ENCODE measurements around the gene ZNF536. TPM values are rescaled to one million over a fixed set of nuclear protein-coding genes. Genes with fewer than 3 reads are reported as not detected.

Gene ZNF536
- total and polyA plus RNA-seq, 12 donors, result 0.22 to 10.7 (median 3.7) TPM

- no peak overlapping the region for H3K27ac ChIP-seq
- no peak for DNase-seq
- no peaks in the 10 kb centered on the region for H3K9me3 ChIP-seq
- intact Hi-C loops (cut with DNase I), result no loop called here
- H3K36me3 ChIP-seq, result no peaks in the 10 kb centered on the region
- 65 to 67% methylated on average over 7 of the region's 7 CpGs for WGBS, 2 donors
- H3K27me3 ChIP-seq, result peaks cover 0 to 53% (median 25%) of the 10 kb centered on the region in 7 donors
- ATAC-seq, result no peak
- no peaks in the 10 kb centered on the region for H3K4me1 ChIP-seq
- no peak overlapping the region for H3K4me3 ChIP-seq
- no peak for TF ChIP-seq CTCF (IDR thresholded peaks at IDR 0.05)
These were observed 5.2 kb upstream of the ZNF536 start for GRCh38 chr19:30367006-30367405.

- WGBS, 2 donors, result 92 to 93% methylated on average over 9 of the region's 9 CpGs
- ATAC-seq, result no peak
- TF ChIP-seq CTCF (IDR thresholded peaks at IDR 0.05), result no peak
- Histone ChIP-seq H3K4me1 (no peaks in the 10 kb centered on the region), H3K27ac (no peak overlapping the region), H3K4me3 (no peak overlapping the region), H3K27me3 (peaks cover 0 to 55% (median 29%) of the 10 kb centered on the region in 7 donors), H3K36me3 (no peaks in the 10 kb centered on the region), H3K9me3 (no peaks in the 10 kb centered on the region)
- intact Hi-C loops (cut with DNase I), result no loop called here
- no peak for DNase-seq
These were observed 4.8 kb upstream of the ZNF536 start for GRCh38 chr19:30367421-30367820.

- no peak for TF ChIP-seq CTCF (IDR thresholded peaks at IDR 0.05)
- Histone ChIP-seq H3K27me3 (peaks cover 0 to 69% (median 47%) of the 10 kb centered on the region in 7 donors), H3K36me3 (no peaks in the 10 kb centered on the region), H3K9me3 (no peaks in the 10 kb centered on the region), H3K4me1 (no peaks in the 10 kb centered on the region), H3K27ac (no peak overlapping the region), H3K4me3 (no peak overlapping the region)
- DNase-seq, result no peak
- intact Hi-C loops (cut with DNase I), result no loop called here
- WGBS, 2 donors, result 77 to 81% methylated on average over 6 of the region's 6 CpGs
- no peak for ATAC-seq
These were observed 2.4 kb upstream of the ZNF536 start for GRCh38 chr19:30369833-30370232.

GRCh38 chr19:30371161-30371836 is 885 bp upstream of the ZNF536 start:
- no peak for ATAC-seq
- peaks cover 0 to 71% (median 61%) of the 10 kb centered on the region in 7 donors for H3K27me3 ChIP-seq
- no peak for TF ChIP-seq CTCF (IDR thresholded peaks at IDR 0.05)
- 82 to 83% methylated on average over 6 of the region's 6 CpGs for WGBS, 2 donors
- no peaks in the 10 kb centered on the region for H3K9me3 ChIP-seq
- H3K4me3 ChIP-seq, result no peak overlapping the region
- H3K4me1 ChIP-seq, result no peaks in the 10 kb centered on the region
- no peak overlapping the region for H3K27ac ChIP-seq
- no peaks in the 10 kb centered on the region for H3K36me3 ChIP-seq
- intact Hi-C loops (cut with DNase I), result no loop called here
- no peak for DNase-seq
